ENCODE data around the gene CCDC142.
A peak's percentile ranks its signal among the peaks of the same experiment; 100 is the strongest.

- TF ChIP-seq CTCF (IDR thresholded peaks at IDR 0.05) = no peak
- TF ChIP-seq POLR2A (IDR thresholded peaks at IDR 0.05) = peak; percentile 46
These were observed 20.1 kb upstream of the CCDC142 start for GRCh38 chr2:74502720-74503505.

All from prostate gland (tissue), 2 donors.